GM10847 (cell line): ENCODE measurements around the gene MRPL53.

Source experiments
- POLR2A ChIP-seq: IDR thresholded peaks from 2 replicates; pipeline ENCODE4 v1.6.1; 2011; ENCODE audit not compliant: insufficient read length; ENCODE audit errors: extremely low read depth

The MRPL53 gene

GRCh38 chr2:74427551-74427950 lies 44.9 kb downstream of the MRPL53 start:
- no peak for TF ChIP-seq POLR2A

- TF ChIP-seq POLR2A = no peak
These were observed 46.2 kb downstream of the MRPL53 start for GRCh38 chr2:74426181-74426758.

DNA sequence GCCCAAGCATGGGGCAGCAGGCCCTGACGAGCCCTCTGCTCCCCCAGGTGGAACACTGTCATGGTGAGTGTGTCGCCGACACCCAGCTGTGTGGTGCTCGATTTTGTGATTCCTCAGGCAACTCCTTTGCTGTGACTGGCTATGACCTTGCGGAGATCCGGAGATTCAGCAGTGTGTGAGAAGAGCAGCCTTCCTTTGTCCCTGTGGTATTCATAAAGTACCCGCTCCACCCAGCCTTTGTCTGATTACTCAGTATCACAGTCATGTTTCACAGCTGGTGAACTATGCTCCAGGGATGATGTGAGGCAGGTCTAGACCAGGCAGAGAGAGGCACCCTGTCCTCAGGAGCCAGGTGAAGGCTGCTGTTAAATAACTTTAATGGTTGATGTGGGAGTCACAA lies 47.0 kb downstream of the MRPL53 start:
- no peak for TF ChIP-seq POLR2A

DNA sequence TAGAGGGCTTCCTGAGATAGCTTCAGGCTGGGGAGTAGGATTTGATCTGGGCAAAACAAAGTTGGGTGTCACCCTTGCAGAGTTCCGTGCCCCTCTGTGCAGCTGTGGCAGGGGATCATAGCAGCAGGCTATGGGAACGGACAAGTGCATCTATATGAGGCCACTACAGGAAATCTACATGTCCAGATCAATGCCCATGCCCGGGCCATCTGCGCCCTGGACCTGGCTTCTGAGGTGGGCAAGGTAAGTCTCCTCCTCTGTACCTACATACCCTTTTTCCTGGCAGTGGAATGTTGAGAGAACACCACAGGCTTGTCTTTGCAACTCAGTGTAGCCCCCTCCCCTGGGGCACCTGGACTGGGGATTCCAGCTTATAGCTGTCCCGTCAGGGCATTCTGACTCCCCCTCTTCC lies 47.5 kb downstream of the MRPL53 start:
- TF ChIP-seq POLR2A = no peak

DNA sequence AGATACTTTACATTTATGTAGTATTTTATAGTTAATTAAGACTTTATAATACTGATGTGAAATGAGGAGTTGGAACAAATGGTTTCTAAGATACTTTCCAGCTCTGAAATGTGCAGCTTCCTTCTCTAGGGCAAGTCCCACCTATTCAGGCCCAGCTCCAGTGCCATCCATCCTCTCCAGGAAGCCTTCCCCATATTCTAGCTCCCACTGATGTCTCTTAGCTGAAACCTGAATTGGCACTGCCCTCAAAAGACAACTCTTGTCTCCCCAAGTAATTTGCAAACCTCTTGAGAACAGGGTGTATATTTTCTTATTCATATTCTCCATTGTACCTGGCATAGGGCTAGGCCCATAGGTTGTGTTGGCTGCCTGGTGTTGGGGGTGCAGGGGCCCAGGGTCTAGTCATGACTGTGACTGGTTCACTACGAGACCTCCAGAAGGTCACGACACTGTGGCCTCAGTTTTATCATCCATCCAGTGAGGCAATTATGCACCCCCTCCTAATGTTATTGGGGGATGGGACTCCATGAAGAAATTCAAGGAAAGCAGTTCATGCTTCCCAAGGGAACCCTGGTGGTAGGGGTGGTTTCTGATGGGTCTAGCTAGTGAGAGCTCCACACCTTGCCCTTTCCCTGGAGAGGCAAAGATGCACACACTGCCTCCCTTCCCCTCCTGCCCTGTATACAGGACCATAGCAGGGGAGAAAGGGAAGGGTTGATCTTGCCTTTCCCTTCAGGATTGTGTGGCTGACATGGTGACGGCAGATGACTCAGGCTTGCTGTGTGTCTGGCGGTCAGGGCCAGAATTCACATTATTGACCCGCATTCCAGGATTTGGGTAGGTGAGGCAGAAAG lies 48.1 kb downstream of the MRPL53 start:
- no peak for TF ChIP-seq POLR2A

DNA sequence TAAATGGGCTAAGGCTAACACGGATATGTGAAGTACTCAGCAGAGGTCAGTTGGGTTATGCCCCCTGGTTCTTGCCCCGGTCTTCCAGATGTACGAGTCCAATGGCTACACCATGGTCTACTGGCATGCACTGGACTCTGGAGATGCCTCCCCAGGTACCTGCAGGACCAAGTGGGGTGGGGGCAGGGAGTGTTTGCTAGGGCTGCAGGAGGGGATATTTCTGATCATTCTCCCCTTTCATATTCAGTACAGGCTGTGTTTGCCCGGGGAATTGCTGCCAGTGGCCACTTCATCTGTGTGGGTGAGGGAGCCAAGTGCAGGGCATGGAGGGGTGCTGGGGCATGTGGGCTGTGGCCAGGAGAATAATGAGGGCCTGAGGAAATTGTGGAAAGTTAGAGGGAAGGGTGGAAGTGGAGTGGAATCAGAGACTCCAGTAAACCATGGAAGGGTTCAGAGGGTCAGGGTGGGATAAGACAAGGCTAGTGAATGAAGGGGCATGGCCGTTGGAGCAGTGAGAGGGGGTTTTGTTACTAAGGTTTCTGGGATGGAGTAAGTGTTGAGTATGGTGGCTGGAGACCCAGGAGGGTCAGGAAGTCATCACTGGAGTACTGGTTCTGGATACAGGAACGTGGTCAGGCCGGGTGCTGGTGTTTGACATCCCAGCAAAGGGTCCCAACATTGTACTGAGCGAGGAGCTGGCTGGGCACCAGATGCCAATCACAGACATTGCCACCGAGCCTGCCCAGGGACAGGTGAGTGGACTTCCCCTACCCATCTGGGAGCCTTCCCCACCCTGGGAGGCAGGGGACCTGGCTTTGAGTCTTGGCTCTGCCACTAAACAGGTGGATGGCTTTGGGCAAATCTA lies 49.0 kb downstream of the MRPL53 start:
- TF ChIP-seq POLR2A = no peak
